Measurements from ENCODE around the gene PLAAT5. TPM values are rescaled to one million over a fixed set of nuclear protein-coding genes. Genes with fewer than 3 reads are reported as not detected.

PLAAT5 gene
- total and polyA plus RNA-seq, 2 of the 4 experiments (the other 2 are of a cell fraction), result not detected

DNA sequence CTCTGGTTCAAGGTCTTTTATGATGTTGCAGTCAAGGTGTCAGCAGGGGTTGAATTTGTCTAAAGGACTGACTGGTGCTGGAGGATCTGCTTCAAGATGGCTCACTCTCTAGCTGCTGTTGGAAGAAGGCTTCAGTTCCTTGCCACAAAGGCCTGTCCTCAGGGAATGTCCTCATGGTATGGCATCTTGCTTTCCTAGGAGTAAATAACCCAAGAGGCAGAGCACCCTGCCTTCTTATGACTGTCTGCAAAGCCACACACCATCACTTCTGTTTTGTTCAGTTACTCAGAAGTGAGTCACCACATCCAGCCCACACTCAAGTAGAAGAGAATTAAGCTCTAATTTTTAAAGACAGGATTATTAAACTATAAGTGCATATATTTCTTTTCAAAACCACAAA, 45.2 kb downstream of the PLAAT5 start:
- dilution Hi-C loops (cut with HindIII; ENCODE audit: low sequenced_read_pairs, unreplicated experiment), result no loop called here
- Histone ChIP-seq H3K56ac (ENCODE audit: extremely low read depth, insufficient read depth, low read length) (no peak overlapping the region), H2BK5ac (ENCODE audit: low read depth, low read length, poor library complexity, severe bottlenecking) (no peak overlapping the region), H3K9me3 (ENCODE audit: control insufficient read depth, insufficient read depth, low read length) (no peaks in the 10 kb centered on the region), H2BK20ac (ENCODE audit: low read depth, low read length) (no peak overlapping the region), H3K36me3 (ENCODE audit: control insufficient read depth, insufficient read depth, low read length) (no peaks in the 10 kb centered on the region), H3K4me2 (ENCODE audit: low read depth, low read length) (no peak overlapping the region), H2AFZ (replicated peaks; ENCODE audit: low read length, poor library complexity) (no peak overlapping the region), H4K91ac (ENCODE audit: insufficient read depth, low read depth, low read length) (no peak overlapping the region), H3K18ac (ENCODE audit: low read depth, low read length) (no peak overlapping the region), H3K14ac (replicated peaks; ENCODE audit: low read depth, low read length) (no peak overlapping the region), H4K8ac (ENCODE audit: low read depth in 2 of 2, low read length in 2 of 2) (no peak overlapping the region), H3K79me1 (ENCODE audit: low read depth in 1 of 2, low read length in 2 of 2) (no peaks in the 10 kb centered on the region), H2BK120ac (ENCODE audit: low read depth, low read length) (no peak overlapping the region), H3K9ac (ENCODE audit: low read depth, low read length) (no peak overlapping the region), H3K4ac (ENCODE audit: low read depth, low read length) (no peak overlapping the region), H3K4me3 (ENCODE audit: insufficient read depth, low read depth, low read length) (no peak overlapping the region), H4K5ac (ENCODE audit: low read depth, low read length) (no peak overlapping the region), H3K9me1 (ENCODE audit: insufficient read depth, low read length) (peaks cover 2% of the 10 kb centered on the region; the same call in 1 of the 2 replicates), H4K20me1 (ENCODE audit: insufficient read depth, low read length) (no peaks in the 10 kb centered on the region), H2AK5ac (ENCODE audit: low read depth, low read length) (no peak overlapping the region), H2BK15ac (ENCODE audit: low read depth, low read length) (no peak overlapping the region), H3K27me3 (ENCODE audit: control insufficient read depth, insufficient read depth, low read length) (no peaks in the 10 kb centered on the region), H3K23ac (ENCODE audit: low read depth, low read length) (no peak overlapping the region), H3K4me1 (ENCODE audit: control insufficient read depth, insufficient read depth, low read length) (no peaks in the 10 kb centered on the region), H3K27ac (ENCODE audit: insufficient read depth, low read length) (no peak overlapping the region), H2AK9ac (replicated peaks; ENCODE audit: low read depth, low read length, poor library complexity) (no peak overlapping the region)
- intact Hi-C loops (cut with micrococcal nuclease), result no loop called here
- ChIA-PET POLR2A (ENCODE audit: unreplicated experiment) (no interaction called here), CTCF (no interaction called here)
- DNase-seq (peak; percentile 42), ATAC-seq (ENCODE audit: low read depth) (peak; percentile 42; the same call in 1 of the 2 replicates)
- BruUV-seq (replicated peaks), result no TSS peak
- in situ Hi-C loops (cut with MboI; ENCODE audit: low sequenced_read_pairs), result no loop called here
- TF ChIP-seq CEBPB (IDR thresholded peaks at IDR 0.05; ENCODE audit: low read depth, low read length) (no peak), FOS (IDR thresholded peaks at IDR 0.05; ENCODE audit: low read depth, low read length) (no peak), SMC3 (IDR thresholded peaks at IDR 0.05; ENCODE audit: low read depth, low read length) (no peak), CHD1 (IDR thresholded peaks at IDR 0.05; ENCODE audit: low read depth, low read length) (no peak), MAZ (IDR thresholded peaks at IDR 0.05; ENCODE audit: borderline replicate concordance, low read depth, low read length) (no peak), MAFK (IDR thresholded peaks at IDR 0.05; ENCODE audit: low read depth, low read length) (no peak)
- TF ChIP-seq, protein P1, sequence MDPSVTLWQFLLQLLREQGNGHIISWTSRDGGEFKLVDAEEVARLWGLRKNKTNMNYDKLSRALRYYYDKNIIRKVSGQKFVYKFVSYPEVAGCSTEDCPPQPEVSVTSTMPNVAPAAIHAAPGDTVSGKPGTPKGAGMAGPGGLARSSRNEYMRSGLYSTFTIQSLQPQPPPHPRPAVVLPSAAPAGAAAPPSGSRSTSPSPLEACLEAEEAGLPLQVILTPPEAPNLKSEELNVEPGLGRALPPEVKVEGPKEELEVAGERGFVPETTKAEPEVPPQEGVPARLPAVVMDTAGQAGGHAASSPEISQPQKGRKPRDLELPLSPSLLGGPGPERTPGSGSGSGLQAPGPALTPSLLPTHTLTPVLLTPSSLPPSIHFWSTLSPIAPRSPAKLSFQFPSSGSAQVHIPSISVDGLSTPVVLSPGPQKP (IDR thresholded peaks at IDR 0.05; ENCODE audit: borderline replicate concordance, low read depth, low read length), result no peak
